22Rv1 (cell line): ENCODE results near the gene TGFBRAP1.

Experiments used
- CTCF ChIP-seq: fragments of 450-650 bp; IDR thresholded peaks from 2 replicates; pipeline ENCODE4 v1.5.1; 2017; ENCODE audit warnings: mild to moderate bottlenecking
- ZFX ChIP-seq: fragments of 450-650 bp; IDR thresholded peaks from 2 replicates; pipeline ENCODE4 v1.6.1; 2017; ENCODE audit warnings: antibody characterized with exemption, borderline replicate concordance

- TF ChIP-seq CTCF, result no peak
- TF ChIP-seq ZFX, result no peak
Measured at GRCh38 chr2:105324732-105325131, 4.8 kb downstream of the TGFBRAP1 start.
